GM20000 (cell line): ENCODE results near the gene PRSS57.

Experiments used
- DNase-seq: peaks from one replicate; pipeline ENCODE4 v3.0.0; 2012; ENCODE audit warnings: low spot score
- CTCF ChIP-seq: IDR thresholded peaks from 2 replicates; pipeline ENCODE4 v1.5.1; 2012; ENCODE audit warnings: mild to moderate bottlenecking, control low read depth; ENCODE audit errors: extremely low read depth, missing control alignments

The PRSS57 gene

GRCh38 chr19:664913-665443 is 30.3 kb downstream of the PRSS57 start:
- TF ChIP-seq CTCF: peak; percentile 95
- peak; percentile 91 for DNase-seq

- no peak for DNase-seq
Observed at GRCh38 chr19:663682-664117, 31.6 kb downstream of the PRSS57 start.

GRCh38 chr19:662962-663681 is 32.1 kb downstream of the PRSS57 start, which contains the start of gene RNF126:
Gene RNF126 (minus strand): TSS chr19:663214. CDS start chr19:663121, 93 bp downstream.
- no peak for TF ChIP-seq CTCF
- DNase-seq: peak; percentile 99

More at GRCh38 chr19:663682-664117, 31.6 kb downstream of the PRSS57 start:
- no peak for TF ChIP-seq CTCF

- TF ChIP-seq CTCF: no peak
- peak; percentile 87 for DNase-seq
Observed at GRCh38 chr19:662207-662961, 32.9 kb downstream of the PRSS57 start.

- TF ChIP-seq CTCF: no peak
- peak; percentile 91 for DNase-seq
Observed at GRCh38 chr19:661427-662196, 33.6 kb downstream of the PRSS57 start.

GRCh38 chr19:660793-661426 is 34.3 kb downstream of the PRSS57 start:
- no peak for TF ChIP-seq CTCF
- DNase-seq: no peak
